MM.1S (cell line): ENCODE data around the gene PRKAG2.

Experiments used
- EZH2 ChIP-seq: fragments of 300-600 bp; sonication (generic); optimal IDR thresholded peaks from 2 replicates; pipeline ENCODE3; 2017; ENCODE audit warnings: low read depth, mild to moderate bottlenecking, antibody characterized with exemption, low read length, mixed read lengths
- EZH2phosphoT487 ChIP-seq: fragments of 300-600 bp; sonication (generic); IDR thresholded peaks from 2 replicates; pipeline ENCODE4 v1.6.1; 2018; ENCODE audit warnings: antibody characterized with exemption, low read length
- TF ChIP-seq, protein P1 (sequence below): fragments of 300-600 bp; sonication (generic); IDR thresholded peaks from 2 replicates; pipeline ENCODE4 v1.5.1; 2016; ENCODE audit warnings: antibody characterized with exemption, low read length, mixed read lengths

DNA sequence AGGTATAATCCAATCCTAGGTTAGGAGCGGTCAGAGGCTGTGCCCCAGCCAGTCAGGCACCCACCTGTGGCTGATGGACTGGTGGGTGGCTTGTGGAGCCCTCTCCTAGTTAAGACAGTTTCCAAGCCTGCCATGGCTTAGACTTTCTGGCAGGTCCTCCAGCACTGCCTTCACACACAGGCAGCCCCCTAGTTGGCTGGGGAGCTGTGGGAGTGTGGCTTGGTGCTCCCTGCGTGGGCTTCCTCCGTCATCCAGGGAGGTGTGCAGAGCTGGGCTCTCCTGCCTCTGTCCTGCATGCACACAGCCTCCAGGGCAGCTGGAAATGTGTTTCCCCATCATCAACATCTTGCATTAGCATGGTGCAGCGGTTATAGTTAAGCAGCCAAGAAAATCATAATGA, 273.0 kb downstream of the PRKAG2 start:
- TF ChIP-seq, protein P1, sequence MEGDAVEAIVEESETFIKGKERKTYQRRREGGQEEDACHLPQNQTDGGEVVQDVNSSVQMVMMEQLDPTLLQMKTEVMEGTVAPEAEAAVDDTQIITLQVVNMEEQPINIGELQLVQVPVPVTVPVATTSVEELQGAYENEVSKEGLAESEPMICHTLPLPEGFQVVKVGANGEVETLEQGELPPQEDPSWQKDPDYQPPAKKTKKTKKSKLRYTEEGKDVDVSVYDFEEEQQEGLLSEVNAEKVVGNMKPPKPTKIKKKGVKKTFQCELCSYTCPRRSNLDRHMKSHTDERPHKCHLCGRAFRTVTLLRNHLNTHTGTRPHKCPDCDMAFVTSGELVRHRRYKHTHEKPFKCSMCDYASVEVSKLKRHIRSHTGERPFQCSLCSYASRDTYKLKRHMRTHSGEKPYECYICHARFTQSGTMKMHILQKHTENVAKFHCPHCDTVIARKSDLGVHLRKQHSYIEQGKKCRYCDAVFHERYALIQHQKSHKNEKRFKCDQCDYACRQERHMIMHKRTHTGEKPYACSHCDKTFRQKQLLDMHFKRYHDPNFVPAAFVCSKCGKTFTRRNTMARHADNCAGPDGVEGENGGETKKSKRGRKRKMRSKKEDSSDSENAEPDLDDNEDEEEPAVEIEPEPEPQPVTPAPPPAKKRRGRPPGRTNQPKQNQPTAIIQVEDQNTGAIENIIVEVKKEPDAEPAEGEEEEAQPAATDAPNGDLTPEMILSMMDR = no peak
- no peak for TF ChIP-seq EZH2
- TF ChIP-seq EZH2phosphoT487 = no peak
